ENCODE measurements around the gene MAP2K2. TPM values are rescaled to one million over a fixed set of nuclear protein-coding genes. Genes with fewer than 3 reads are reported as not detected.
A peak's percentile ranks its signal among the peaks of the same experiment; 100 is the strongest.

MAP2K2 gene
- total and polyA plus RNA-seq, 2 donors (not counting 1 experiment from before 2014, with no cell fraction given): 138 to 181 TPM

DNA sequence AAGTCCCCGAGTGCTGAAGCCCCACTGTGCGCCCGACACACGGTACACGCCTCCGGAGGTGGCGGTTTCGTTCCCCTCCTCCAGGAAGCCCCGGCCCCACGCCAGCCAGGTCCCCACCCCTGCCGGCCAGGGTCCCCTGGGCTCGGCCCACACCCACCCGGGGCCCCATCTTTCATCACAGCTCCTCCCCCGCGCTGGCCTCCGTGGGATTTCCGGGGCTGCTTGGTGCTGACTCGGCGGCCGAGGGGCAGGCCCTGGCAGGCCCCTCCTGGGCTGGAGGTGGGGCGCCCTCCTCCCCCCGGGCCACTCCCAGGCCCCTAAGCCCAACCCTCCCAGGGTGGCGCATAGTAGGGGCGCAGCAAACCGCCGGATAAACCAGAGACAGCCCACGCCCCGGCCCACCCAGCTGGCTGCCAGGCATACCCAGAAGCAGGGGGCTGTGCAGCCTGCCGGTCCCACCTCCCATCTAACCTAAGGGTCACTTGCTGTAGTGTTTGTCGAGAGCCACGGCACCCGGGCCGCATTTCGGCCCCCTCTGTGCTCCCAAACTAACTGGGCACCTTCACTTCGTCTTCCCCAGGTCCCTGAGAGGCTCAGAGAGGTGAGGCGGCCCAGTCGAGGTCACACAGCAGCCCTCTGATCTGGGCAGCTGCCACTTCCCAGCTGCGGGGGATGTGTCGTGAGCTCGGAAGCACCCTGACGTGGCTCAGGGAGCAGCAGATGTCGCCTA, 63.9 kb downstream of the MAP2K2 start:
- H4K20me1 ChIP-seq (ENCODE audit: control insufficient read depth, insufficient read depth, low read length, poor library complexity, severe bottlenecking): peaks cover 99% of the 10 kb centered on the region
- H3K4me3 ChIP-seq (ENCODE audit: control extremely low read depth in 1 of 5, extremely low read depth in 1 of 5, insufficient read depth in 1 of 5, low read depth in 2 of 5, low read length in 4 of 5): peak overlapping the region in 4 of 5 experiments; percentile 20 to 43 (median 26)

More for the DNA sequence above, 63.9 kb downstream of the MAP2K2 start:
- WGBS (ENCODE audit: insufficient coverage): 77% methylated on average over 34 of the region's 42 CpGs
- H3K27me3 ChIP-seq (replicated peaks in 1 of 4; ENCODE audit: control extremely low read depth in 1 of 4, control insufficient read depth in 3 of 4, insufficient read depth in 4 of 4, low read length in 3 of 4): no peaks in the 10 kb centered on the region
- Mint-ChIP-seq H3K9me3 (ENCODE audit: insufficient read depth) (no peaks in the 10 kb centered on the region), H3K27me3 (no peaks in the 10 kb centered on the region), H3K4me3 (peak overlapping the region; percentile 71), H3K4me1 (peaks cover 52% of the 10 kb centered on the region), H3K27ac (peak overlapping the region; percentile 83)
- intact Hi-C loops (cut with micrococcal nuclease): loop anchor here (10.0 kb wide), 1 partner anchor 885 kb away; the partner anchor contains the start of gene S1PR4
- no peak for TF ChIP-seq EZH2 (IDR thresholded peaks at IDR 0.05; ENCODE audit: borderline replicate concordance, insufficient read depth, low read depth, low read length, poor library complexity, severe bottlenecking)
- TF ChIP-seq, protein P1, sequence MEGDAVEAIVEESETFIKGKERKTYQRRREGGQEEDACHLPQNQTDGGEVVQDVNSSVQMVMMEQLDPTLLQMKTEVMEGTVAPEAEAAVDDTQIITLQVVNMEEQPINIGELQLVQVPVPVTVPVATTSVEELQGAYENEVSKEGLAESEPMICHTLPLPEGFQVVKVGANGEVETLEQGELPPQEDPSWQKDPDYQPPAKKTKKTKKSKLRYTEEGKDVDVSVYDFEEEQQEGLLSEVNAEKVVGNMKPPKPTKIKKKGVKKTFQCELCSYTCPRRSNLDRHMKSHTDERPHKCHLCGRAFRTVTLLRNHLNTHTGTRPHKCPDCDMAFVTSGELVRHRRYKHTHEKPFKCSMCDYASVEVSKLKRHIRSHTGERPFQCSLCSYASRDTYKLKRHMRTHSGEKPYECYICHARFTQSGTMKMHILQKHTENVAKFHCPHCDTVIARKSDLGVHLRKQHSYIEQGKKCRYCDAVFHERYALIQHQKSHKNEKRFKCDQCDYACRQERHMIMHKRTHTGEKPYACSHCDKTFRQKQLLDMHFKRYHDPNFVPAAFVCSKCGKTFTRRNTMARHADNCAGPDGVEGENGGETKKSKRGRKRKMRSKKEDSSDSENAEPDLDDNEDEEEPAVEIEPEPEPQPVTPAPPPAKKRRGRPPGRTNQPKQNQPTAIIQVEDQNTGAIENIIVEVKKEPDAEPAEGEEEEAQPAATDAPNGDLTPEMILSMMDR (IDR thresholded peaks at IDR 0.05): no peak
- ChIA-PET POLR2A (interaction anchor here (0.6 kb wide), 1 partner anchor 14 kb away, joined by 6 read pairs; no protein-coding TSS in a partner anchor), CTCF (no interaction called here)
- peaks cover 45 to 67% of the 10 kb centered on the region in 2 donors for H3K4me1 ChIP-seq (ENCODE audit: control insufficient read depth in 2 of 2, insufficient read depth in 2 of 2, low read length in 2 of 2)
- DNase-seq: peak; percentile 65
- no peak overlapping the region for H2AFZ ChIP-seq (ENCODE audit: insufficient read depth, low read depth, low read length, poor library complexity, severe bottlenecking)
- H3K9ac ChIP-seq (ENCODE audit: low read length): peak overlapping the region; percentile 48
- peaks cover 0 to 34% of the 10 kb centered on the region in 2 experiments for H3K36me3 ChIP-seq (replicated peaks in 1 of 2; ENCODE audit: control extremely low read depth in 1 of 2, control insufficient read depth in 1 of 2, extremely low read depth in 1 of 2, insufficient read depth in 2 of 2, low read length in 1 of 2)
- peak overlapping the region; percentile 80 to 84 for H3K27ac ChIP-seq (ENCODE audit: low read length in 2 of 2)
- H3K79me2 ChIP-seq (ENCODE audit: control insufficient read depth, insufficient read depth, low read length): peaks cover 100% of the 10 kb centered on the region
- H3K4me2 ChIP-seq (replicated peaks; ENCODE audit: low read depth, low read length, poor library complexity, severe bottlenecking): peak overlapping the region; percentile 98
- peak; percentile 62 for ATAC-seq (ENCODE audit: low read depth)
- H3K9me3 ChIP-seq (ENCODE audit: control extremely low read depth in 1 of 3, control insufficient read depth in 2 of 3, insufficient read depth in 1 of 3, low read length in 2 of 3): no peaks in the 10 kb centered on the region

All from B cell (primary cell).